Nephron (organoid): ENCODE results near the gene HMCN2.

Source experiments
- H3K27ac Mint-ChIP-seq, 3 experiments: 2 replicates each; pipeline ENCODE4 v1.8.0; 2020; ENCODE audit warnings: mixed read lengths in 3 of 3, mild to moderate bottlenecking in 2 of 3, moderate library complexity in 1 of 3
- H3K27me3 Mint-ChIP-seq: 2 replicates; pipeline ENCODE4 v1.8.0; 2021; ENCODE audit warnings: low read depth, mild to moderate bottlenecking, moderate library complexity, mixed read lengths
- H3K36me3 Mint-ChIP-seq: 2 replicates; pipeline ENCODE4 v1.8.0; 2020; ENCODE audit warnings: low read depth, mixed read lengths
- H3K4me1 Mint-ChIP-seq: 2 replicates; pipeline ENCODE4 v1.8.0; 2020; ENCODE audit warnings: mixed read lengths
- H3K4me3 Mint-ChIP-seq, 3 experiments: 2 replicates each; pipeline ENCODE4 v1.8.0; 2020; ENCODE audit warnings: mild to moderate bottlenecking in 3 of 3, mixed read lengths in 3 of 3, moderate library complexity in 2 of 3
- H3K9me3 Mint-ChIP-seq: 2 replicates; pipeline ENCODE4 v1.8.0; 2020; ENCODE audit warnings: mixed read lengths
- CTCF ChIP-seq, 3 experiments: fragments of 200-600 bp; sonication (generic); IDR thresholded peaks; one replicate each; pipeline ENCODE4 v1.5.0; 2021; ENCODE audit warnings: antibody characterized with exemption in 3 of 3; ENCODE audit not compliant: unreplicated experiment in 3 of 3

The HMCN2 gene

DNA sequence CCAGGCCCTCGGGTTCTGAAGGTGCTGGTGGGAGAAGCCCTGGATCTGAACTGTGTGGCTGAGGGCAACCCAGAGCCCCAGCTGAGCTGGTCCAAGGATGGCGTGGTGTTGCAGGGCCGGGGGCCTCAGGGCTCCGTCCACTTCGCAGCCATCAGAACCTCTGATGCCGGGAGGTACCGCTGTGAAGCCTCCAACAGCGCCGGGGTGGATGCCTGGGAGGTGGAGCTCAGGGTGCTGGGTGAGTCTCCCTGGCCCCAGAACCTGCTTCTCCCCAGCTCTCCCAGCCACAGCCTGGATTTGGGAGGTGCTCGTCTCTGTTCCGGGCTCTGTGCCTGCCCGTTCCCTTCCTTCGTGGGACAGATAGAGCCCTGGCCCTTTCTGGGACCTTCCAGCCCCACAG lies 75.6 kb downstream of the HMCN2 start:
- Mint-ChIP-seq H3K4me3 (no peak overlapping the region), H3K4me1 (no peaks in the 10 kb centered on the region), H3K9me3 (no peaks in the 10 kb centered on the region), H3K27ac (no peak overlapping the region), H3K36me3 (no peaks in the 10 kb centered on the region), H3K27me3 (peaks cover 7% of the 10 kb centered on the region)
- TF ChIP-seq CTCF (IDR thresholded peaks at IDR 0.05; ENCODE audit: unreplicated experiment in 3 of 3), result no peak

DNA sequence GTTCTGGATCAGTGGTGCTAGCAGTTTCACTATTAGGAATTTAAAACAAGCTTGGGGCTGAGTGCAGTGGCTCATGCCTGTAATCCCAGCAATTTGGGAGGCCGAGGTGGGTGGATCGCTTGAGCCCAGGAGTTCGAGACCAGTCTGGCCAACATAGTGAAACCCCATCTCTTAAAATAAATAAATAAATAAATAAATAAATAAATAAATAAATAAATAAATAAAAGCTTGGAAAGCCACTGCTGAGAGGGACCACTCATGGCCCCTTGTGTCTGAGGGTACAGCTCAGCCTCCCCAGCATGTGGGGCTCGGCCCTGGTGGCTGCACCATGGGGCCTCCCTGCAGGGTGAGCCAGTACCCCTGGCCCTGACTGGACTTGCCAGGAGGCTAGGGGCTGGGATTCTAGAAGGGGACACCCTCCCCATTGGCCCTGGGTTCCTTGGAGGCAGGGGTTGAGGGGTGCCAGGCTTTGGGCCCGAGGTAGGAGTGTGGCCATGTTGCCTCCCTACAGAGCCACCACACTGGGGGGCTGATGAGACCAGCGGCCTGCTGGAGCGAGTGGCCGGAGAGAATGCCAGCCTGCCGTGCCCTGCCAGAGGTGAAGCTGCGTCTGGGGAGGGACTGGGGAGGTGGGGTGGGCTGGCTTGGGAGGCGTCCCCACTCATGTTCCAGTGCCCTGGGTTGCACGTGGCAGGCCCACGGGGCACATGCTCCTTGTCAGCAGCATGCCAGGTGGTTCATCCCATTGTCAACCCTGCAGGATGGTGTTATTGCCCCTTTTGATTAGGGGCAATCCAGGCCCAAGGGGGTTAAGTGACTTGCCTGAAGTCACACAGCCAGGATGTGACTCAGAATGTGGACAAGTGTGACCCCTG lies 76.5 kb downstream of the HMCN2 start:
- no peak for TF ChIP-seq CTCF (IDR thresholded peaks at IDR 0.05; ENCODE audit: unreplicated experiment in 3 of 3)
- peaks cover 9% of the 10 kb centered on the region for H3K27me3 Mint-ChIP-seq
- no peaks in the 10 kb centered on the region for H3K9me3 Mint-ChIP-seq
- H3K4me1 Mint-ChIP-seq, result no peaks in the 10 kb centered on the region
- H3K36me3 Mint-ChIP-seq, result no peaks in the 10 kb centered on the region
- no peak overlapping the region for H3K4me3 Mint-ChIP-seq
- H3K27ac Mint-ChIP-seq, result no peak overlapping the region

- H3K4me1 Mint-ChIP-seq, result no peaks in the 10 kb centered on the region
- no peak overlapping the region for H3K27ac Mint-ChIP-seq
- peaks cover 9% of the 10 kb centered on the region for H3K27me3 Mint-ChIP-seq
- TF ChIP-seq CTCF (IDR thresholded peaks at IDR 0.05; ENCODE audit: unreplicated experiment in 3 of 3), result no peak
- H3K4me3 Mint-ChIP-seq, result no peak overlapping the region
- no peaks in the 10 kb centered on the region for H3K36me3 Mint-ChIP-seq
- H3K9me3 Mint-ChIP-seq, result no peaks in the 10 kb centered on the region
Measured at GRCh38 chr9:130342714-130343085, 77.1 kb downstream of the HMCN2 start.

GRCh38 chr9:130343445-130343918 lies 77.9 kb downstream of the HMCN2 start:
- Mint-ChIP-seq H3K27me3 (peaks cover 8% of the 10 kb centered on the region), H3K4me3 (no peak overlapping the region), H3K27ac (no peak overlapping the region), H3K9me3 (no peaks in the 10 kb centered on the region), H3K4me1 (no peaks in the 10 kb centered on the region), H3K36me3 (no peaks in the 10 kb centered on the region)
- TF ChIP-seq CTCF (IDR thresholded peaks at IDR 0.05; ENCODE audit: unreplicated experiment in 3 of 3), result peak; percentile 72 to 85 (median 81)

GRCh38 chr9:130344366-130344765 lies 78.8 kb downstream of the HMCN2 start:
- no peak overlapping the region for H3K27ac Mint-ChIP-seq
- peaks cover 8% of the 10 kb centered on the region for H3K27me3 Mint-ChIP-seq
- H3K4me3 Mint-ChIP-seq, result no peak overlapping the region
- TF ChIP-seq CTCF (IDR thresholded peaks at IDR 0.05; ENCODE audit: unreplicated experiment in 3 of 3), result no peak
- H3K36me3 Mint-ChIP-seq, result no peaks in the 10 kb centered on the region
- no peaks in the 10 kb centered on the region for H3K4me1 Mint-ChIP-seq
- no peaks in the 10 kb centered on the region for H3K9me3 Mint-ChIP-seq
